Amygdala (tissue), 56 donors: ENCODE results near the gene PLEKHO2.
"Not testable (repeated sequence)": the region's sequence is repeated elsewhere in the genome, so short reads cannot be mapped to it uniquely, and the experiment has no call there.

Experiments
- DNase-seq, 56 donors: peaks; one replicate each; lab custom pipeline; 2025; lab: John Stamatoyannopoulos, UW

The PLEKHO2 gene, protein sequence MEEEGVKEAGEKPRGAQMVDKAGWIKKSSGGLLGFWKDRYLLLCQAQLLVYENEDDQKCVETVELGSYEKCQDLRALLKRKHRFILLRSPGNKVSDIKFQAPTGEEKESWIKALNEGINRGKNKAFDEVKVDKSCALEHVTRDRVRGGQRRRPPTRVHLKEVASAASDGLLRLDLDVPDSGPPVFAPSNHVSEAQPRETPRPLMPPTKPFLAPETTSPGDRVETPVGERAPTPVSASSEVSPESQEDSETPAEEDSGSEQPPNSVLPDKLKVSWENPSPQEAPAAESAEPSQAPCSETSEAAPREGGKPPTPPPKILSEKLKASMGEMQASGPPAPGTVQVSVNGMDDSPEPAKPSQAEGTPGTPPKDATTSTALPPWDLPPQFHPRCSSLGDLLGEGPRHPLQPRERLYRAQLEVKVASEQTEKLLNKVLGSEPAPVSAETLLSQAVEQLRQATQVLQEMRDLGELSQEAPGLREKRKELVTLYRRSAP

DNA sequence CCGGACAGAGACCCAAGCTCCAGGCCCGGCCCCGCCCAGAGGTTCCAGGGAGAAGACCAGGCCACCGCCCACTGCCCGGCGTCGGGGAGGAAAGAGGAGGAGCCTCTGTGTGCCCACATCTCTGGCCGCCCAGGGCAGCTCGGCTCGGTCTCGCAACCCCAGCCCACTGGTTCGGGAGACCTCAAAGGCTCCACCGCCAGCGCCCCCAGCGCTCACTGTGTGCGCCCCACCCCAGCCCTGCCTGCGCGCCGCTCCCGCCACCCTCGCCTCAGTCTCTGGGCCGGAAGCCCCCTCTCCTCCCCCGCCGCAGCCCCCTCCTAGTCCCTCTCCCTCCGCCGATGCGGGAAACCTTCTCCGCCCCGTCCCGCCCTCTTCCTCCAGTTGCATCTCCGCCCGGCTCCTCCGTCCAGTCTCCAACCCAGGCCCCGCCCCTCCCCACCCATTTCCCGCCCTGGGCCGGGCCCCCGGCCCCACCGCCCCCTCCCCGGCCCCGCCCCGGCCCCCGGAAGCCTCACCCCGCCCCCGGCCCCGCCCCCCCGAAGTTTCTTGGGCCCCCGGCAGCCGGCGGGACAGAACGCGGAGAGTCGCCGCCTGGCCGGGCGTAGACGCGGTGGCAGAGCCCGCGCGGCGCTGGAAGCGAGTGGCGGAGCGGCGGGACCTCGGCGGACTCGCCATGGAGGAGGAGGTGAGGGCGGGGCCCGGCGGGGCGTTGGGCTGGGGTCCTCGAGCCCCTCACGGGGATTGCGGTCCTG lies at the start of gene PLEKHO2:
TSS of gene PLEKHO2 (plus strand) at position 572 of the 752 bp plus-strand sequence. CDS start at position 674, 102 bp downstream.
- peak; percentile 45 to 98 (median 90) for DNase-seq

GRCh38 chr15:64792282-64792681 lies 49.4 kb upstream of the PLEKHO2 start:
- no peak for DNase-seq

- not testable (repeated sequence) for DNase-seq
These were observed 46.4 kb upstream of the PLEKHO2 start for GRCh38 chr15:64795299-64795698.

DNA sequence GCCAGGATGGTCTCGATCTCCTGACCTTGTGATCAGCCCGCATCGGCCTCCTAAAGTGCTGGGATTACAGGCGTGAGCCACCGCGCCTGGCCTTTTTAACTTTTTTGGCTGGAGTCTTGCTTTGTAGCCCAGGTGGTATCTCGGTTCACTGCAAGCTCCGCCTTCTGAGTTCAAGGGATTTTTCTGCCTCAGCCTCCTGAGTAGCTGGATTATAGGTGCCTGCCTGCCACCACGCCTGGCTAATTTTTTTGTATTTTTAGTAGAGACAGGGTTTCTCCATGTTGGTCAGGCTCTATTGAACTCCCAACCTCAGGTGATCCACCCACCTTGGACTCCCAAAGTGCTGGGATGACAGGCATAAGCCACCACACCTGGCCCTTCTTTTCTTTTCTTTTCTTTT lies 45.8 kb upstream of the PLEKHO2 start:
- DNase-seq = not testable (repeated sequence)

- DNase-seq = not testable (repeated sequence)
These were observed 42.8 kb upstream of the PLEKHO2 start for GRCh38 chr15:64798905-64799304.

DNA sequence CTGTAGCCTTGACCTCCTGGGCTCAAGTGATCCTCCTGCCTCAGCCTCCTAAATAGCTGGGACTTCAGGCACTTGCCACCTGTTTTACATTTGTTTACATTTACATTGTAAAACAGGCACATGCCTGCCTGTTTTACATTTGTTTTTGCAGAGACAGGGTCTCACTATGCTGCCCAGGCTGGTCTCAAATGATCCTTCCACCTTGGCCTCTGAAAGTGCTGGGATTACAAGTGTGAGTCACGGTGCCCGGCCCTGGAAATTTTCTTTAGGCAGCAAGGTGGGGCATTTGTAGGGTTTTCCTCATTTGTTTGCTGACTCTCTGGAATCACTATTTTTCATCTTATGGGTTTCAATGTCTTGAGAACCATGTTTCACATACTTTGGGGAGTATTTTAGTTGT lies 41.2 kb upstream of the PLEKHO2 start:
- DNase-seq = no peak

DNA sequence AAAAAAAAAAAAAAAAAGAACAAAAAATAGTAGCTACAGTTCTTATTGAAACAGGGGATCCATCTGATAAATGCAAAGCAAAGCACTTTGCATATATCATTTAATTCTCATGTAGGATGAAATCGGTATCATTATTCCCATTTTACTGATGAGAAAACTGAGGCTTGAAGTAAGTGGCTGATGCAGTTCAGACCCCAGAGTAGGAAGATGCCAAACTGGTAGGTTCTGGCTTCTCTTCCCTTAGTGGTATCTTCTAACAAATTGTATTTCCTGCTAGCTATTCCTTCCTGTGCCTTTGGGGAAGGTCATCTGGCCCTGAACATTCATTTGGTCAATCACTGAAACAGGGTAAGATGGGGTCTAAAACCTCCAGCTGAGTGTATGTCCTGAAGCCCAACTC lies 38.2 kb upstream of the PLEKHO2 start:
- no peak for DNase-seq

DNA sequence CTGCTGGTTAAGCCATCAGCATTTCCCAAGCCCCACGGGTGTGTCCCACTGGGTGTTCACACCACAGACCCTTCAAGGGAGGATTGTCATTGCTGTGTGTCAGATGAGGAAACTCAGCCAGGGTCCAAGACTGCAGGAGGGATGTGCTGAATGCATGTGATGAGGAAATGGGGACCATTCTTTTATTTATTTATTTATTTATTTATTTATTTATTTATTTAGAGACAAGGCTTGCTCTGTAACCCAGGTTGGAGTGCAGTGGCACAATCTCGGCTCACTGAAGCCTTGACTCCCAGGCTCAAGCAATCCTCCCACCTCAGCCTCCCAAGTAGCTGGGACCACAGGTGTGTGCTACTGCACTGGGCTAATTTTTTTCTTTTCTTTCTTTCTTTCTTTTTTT lies 37.1 kb upstream of the PLEKHO2 start:
- DNase-seq = no peak

GRCh38 chr15:64806509-64806908 lies 35.2 kb upstream of the PLEKHO2 start:
- no peak for DNase-seq

GRCh38 chr15:64807051-64807749 lies 34.5 kb upstream of the PLEKHO2 start:
- no peak for DNase-seq

DNA sequence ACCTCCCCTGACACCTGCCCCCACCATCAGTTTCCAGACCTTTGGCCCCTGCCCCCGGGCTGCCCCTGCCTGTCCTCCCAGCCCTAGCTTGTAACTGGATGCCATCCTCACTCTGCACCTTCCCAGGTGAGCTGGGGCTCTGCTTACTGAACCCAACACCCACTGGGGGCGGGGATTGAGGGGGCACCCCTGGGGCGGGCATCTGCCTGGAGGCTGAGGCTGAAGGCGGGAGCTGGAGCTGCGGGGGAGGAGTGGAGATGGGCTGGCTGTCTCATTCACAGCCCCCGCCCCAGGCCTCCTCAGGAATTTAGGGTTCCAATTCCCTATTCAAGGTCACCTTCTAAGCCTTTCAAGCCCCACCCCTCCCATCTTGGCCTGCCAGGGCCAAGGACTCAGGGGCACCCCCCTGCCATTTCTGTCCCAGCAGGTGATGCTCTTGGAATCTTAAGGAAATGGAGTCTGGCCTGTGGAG lies 33.9 kb upstream of the PLEKHO2 start:
- no peak for DNase-seq

- no peak for DNase-seq
These were observed 32.8 kb upstream of the PLEKHO2 start for GRCh38 chr15:64808785-64809453.

- DNase-seq = peak in 52 of 56 donors; percentile 4 to 79 (median 49)
These were observed 31.8 kb upstream of the PLEKHO2 start for GRCh38 chr15:64809649-64810496.

- DNase-seq = no peak
These were observed 31.0 kb upstream of the PLEKHO2 start for GRCh38 chr15:64810497-64811326.

GRCh38 chr15:64813075-64813474 lies 28.6 kb upstream of the PLEKHO2 start:
- no peak for DNase-seq

DNA sequence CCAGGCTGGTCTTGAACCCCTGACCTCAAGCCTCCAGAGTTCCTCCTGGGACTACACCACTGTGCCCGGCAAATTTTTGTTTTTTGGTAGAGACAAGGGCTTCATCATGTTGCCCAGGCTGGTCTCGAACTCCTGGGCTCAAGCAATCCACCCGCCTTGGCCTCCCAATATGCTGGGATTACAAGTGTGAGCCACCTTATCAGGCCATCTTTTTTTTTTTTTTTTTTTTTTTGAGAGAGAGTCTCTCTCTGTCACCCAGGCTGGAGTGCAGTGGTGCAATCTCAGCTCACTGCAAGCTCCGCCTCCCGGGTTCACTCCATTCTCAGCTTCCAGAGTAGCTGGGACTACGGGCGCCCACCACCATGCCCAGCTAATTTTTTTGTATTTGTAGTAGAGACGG lies 27.4 kb upstream of the PLEKHO2 start:
- not testable (repeated sequence) for DNase-seq

DNA sequence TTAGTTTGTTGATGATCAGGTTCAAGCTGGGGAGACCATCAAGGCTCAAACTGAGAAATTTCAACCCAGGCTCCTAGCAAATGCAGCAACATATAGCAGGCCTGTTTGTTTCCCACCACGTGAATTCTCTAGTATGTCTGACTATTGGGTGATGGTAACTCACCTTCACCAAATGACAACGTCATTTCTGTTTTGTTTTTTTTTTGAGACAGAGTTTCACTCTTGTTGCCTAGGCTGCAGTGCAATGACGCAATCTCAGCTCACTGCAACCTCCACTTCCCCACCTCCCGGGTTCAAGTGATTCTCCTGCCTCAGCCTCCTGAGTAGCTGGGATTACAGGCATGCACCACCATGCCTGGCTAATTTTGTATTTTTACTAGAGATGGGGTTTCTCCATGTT lies 26.8 kb upstream of the PLEKHO2 start:
- not testable (repeated sequence) for DNase-seq

DNA sequence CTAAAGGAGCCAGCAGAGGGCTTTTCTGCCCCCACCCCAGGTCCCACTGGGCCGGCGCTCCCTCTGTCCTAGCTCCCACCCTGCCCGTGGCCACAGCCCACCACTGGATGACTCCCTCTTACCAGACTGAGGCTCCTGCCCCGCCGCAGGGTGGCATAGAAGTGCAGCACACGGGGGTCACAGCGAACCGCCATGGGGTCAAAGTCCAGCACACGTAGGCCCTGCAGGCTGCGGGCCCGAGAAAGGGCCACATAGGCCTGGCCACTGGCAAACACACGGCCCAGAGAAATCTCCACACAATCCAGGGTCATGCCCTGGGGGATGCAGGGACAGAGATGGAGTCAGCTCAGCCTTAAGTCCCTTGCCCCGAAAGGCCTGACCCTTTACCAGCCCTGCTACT lies 25.3 kb upstream of the PLEKHO2 start:
- no peak for DNase-seq
